IMR-90 (cell line): Measurements from ENCODE around the gene FXR2. TPM values are rescaled to one million over a fixed set of nuclear protein-coding genes. Genes with fewer than 3 reads are reported as not detected.

Source experiments
- ATAC-seq: fragments of 200-7000 bp; cut with Tn5 transposase; 2 replicates; pipeline ENCODE4 v1.9.1; 2020; ENCODE audit warnings: low read depth, mild to moderate bottlenecking, moderate library complexity
- BruUV-seq: library from RNA; stranded (reverse); fragments of 400-500 nt; replicated peaks from 2 replicates; lab custom pipeline; 2021; lab: Mats Ljungman, UMichigan
- CTCF ChIA-PET: fragments of 300-600 bp; formaldehyde crosslinking; extraction: SDS; loops from one replicate; lab custom pipeline; 2021; ENCODE audit warnings: antibody characterized with exemption; lab: Yijun Ruan, JAX
- POLR2A ChIA-PET: fragments of 300-600 bp; sonication (Branson Sonifier 250); formaldehyde crosslinking; loops from one replicate; lab custom pipeline; 2022; ENCODE audit warnings: antibody characterized with exemption; ENCODE audit not compliant: unreplicated experiment; lab: Charles Lee
- DNase-seq: peaks from one replicate; pipeline ENCODE4 v3.0.0; 2013
- H2AFZ ChIP-seq: replicated peaks from 2 replicates; pipeline ENCODE3; 2013; ENCODE audit warnings: low read length, mild to moderate bottlenecking; ENCODE audit not compliant: poor library complexity
- H2AK5ac ChIP-seq: 2 replicates; pipeline ENCODE4 v1.6.1; 2013; ENCODE audit warnings: low read depth, low read length, inconsistent platforms
- H2AK9ac ChIP-seq: replicated peaks from 2 replicates; pipeline ENCODE3; 2013; ENCODE audit warnings: mild to moderate bottlenecking, low read depth, low read length, moderate library complexity; ENCODE audit not compliant: poor library complexity
- H2BK120ac ChIP-seq: 2 replicates; pipeline ENCODE4 v1.6.1; 2013; ENCODE audit warnings: low read depth, low read length, inconsistent platforms
- H2BK15ac ChIP-seq: 3 replicates; pipeline ENCODE4 v1.6.1; 2013; ENCODE audit warnings: low read depth, low read length, inconsistent platforms
- H2BK20ac ChIP-seq: 2 replicates; pipeline ENCODE4 v1.6.1; 2013; ENCODE audit warnings: low read depth, mild to moderate bottlenecking, inconsistent platforms, low read length, moderate library complexity
- H2BK5ac ChIP-seq: 2 replicates; pipeline ENCODE4 v1.6.1; 2013; ENCODE audit warnings: mild to moderate bottlenecking, low read depth, low read length, inconsistent platforms; ENCODE audit not compliant: poor library complexity, severe bottlenecking
- H3K14ac ChIP-seq: replicated peaks from 2 replicates; pipeline ENCODE4 v1.6.1; 2013; ENCODE audit warnings: low read depth, low read length, inconsistent platforms
- H3K18ac ChIP-seq: 2 replicates; pipeline ENCODE4 v1.6.1; 2013; ENCODE audit warnings: low read depth, low read length, control low read depth
- H3K23ac ChIP-seq: 2 replicates; pipeline ENCODE4 v1.6.1; 2013; ENCODE audit warnings: low read depth, low read length, inconsistent platforms
- H3K27ac ChIP-seq: 2 replicates; pipeline ENCODE4 v1.5.1; 2013; ENCODE audit warnings: mild to moderate bottlenecking, control low read depth, low read length; ENCODE audit not compliant: insufficient read depth
- H3K27me3 ChIP-seq: 2 replicates; pipeline ENCODE4 v1.6.1; 2013; ENCODE audit warnings: low read length; ENCODE audit not compliant: control insufficient read depth, insufficient read depth
- H3K36me3 ChIP-seq: 2 replicates; pipeline ENCODE4 v1.6.1; 2013; ENCODE audit warnings: low read length, mixed read lengths; ENCODE audit not compliant: control insufficient read depth, insufficient read depth
- H3K4ac ChIP-seq: 2 replicates; pipeline ENCODE4 v1.6.1; 2013; ENCODE audit warnings: low read depth, low read length, inconsistent platforms
- H3K4me1 ChIP-seq: 2 replicates; pipeline ENCODE4 v1.6.1; 2013; ENCODE audit warnings: low read length, mixed read lengths; ENCODE audit not compliant: control insufficient read depth, insufficient read depth
- H3K4me2 ChIP-seq: 2 replicates; pipeline ENCODE4 v1.6.1; 2013; ENCODE audit warnings: low read depth, mild to moderate bottlenecking, control low read depth, low read length, moderate library complexity
- H3K4me3 ChIP-seq: 2 replicates; pipeline ENCODE4 v1.5.1; 2013; ENCODE audit warnings: low read depth, mild to moderate bottlenecking, control low read depth, low read length, moderate library complexity; ENCODE audit not compliant: insufficient read depth
- H3K56ac ChIP-seq: 2 replicates; pipeline ENCODE4 v1.6.1; 2013; ENCODE audit warnings: low read length, inconsistent platforms; ENCODE audit not compliant: insufficient read depth; ENCODE audit errors: extremely low read depth
- H3K79me1 ChIP-seq, 2 experiments: 2 replicates each; pipeline ENCODE4 v1.6.1; 2013; ENCODE audit warnings: low read length in 2 of 2, inconsistent platforms in 1 of 2, low read depth in 1 of 2
- H3K9ac ChIP-seq: 2 replicates; pipeline ENCODE4 v1.6.1; 2013; ENCODE audit warnings: low read depth, low read length, control low read depth
- H3K9me1 ChIP-seq: 2 replicates; pipeline ENCODE4 v1.6.1; 2013; ENCODE audit warnings: low read length, inconsistent platforms; ENCODE audit not compliant: insufficient read depth
- H3K9me3 ChIP-seq: 2 replicates; pipeline ENCODE4 v1.6.1; 2013; ENCODE audit warnings: low read length; ENCODE audit not compliant: control insufficient read depth, insufficient read depth
- H4K20me1 ChIP-seq: 2 replicates; pipeline ENCODE4 v1.6.1; 2013; ENCODE audit warnings: low read length, inconsistent platforms; ENCODE audit not compliant: insufficient read depth
- H4K5ac ChIP-seq: 2 replicates; pipeline ENCODE4 v1.6.1; 2013; ENCODE audit warnings: mild to moderate bottlenecking, low read depth, low read length, control low read depth
- H4K8ac ChIP-seq, 2 experiments: 2 replicates each; pipeline ENCODE4 v1.6.1; 2013; ENCODE audit warnings: low read depth in 2 of 2, low read length in 2 of 2, control low read depth in 1 of 2, inconsistent platforms in 1 of 2
- H4K91ac ChIP-seq: 2 replicates; pipeline ENCODE4 v1.6.1; 2013; ENCODE audit warnings: low read depth, low read length, inconsistent platforms; ENCODE audit not compliant: insufficient read depth
- MAZ ChIP-seq: IDR thresholded peaks from 2 replicates; pipeline ENCODE4 v1.6.1; 2012; ENCODE audit warnings: low read depth, mild to moderate bottlenecking, low read length, improper control_type of control experiment, moderate library complexity, borderline replicate concordance
- POLR2A ChIP-seq: IDR thresholded peaks from 2 replicates; pipeline ENCODE4 v1.6.1; 2012; ENCODE audit warnings: mild to moderate bottlenecking, low read depth, low read length
- RAD21 ChIP-seq: IDR thresholded peaks from 2 replicates; pipeline ENCODE4 v1.6.1; 2012; ENCODE audit warnings: low read length, improper control_type of control experiment
- WGBS, 2 experiments: methylation state at CpG; one replicate each; pipeline versions ENCODE4 v1.1.5 to v1.1.7; 2013; ENCODE audit warnings: missing lambda C conversion rate in 2 of 2; ENCODE audit not compliant: insufficient read length in 1 of 2; ENCODE audit errors: extremely low coverage in 2 of 2; 5-methylcytosine and 5-hydroxymethylcytosine counted together
- dilution Hi-C: fragments of 300-500 bp; cut with HindIII; formaldehyde crosslinking; loops from one replicate; pipeline ENCODE4 v1.14.3; 2018; ENCODE audit warnings: low sequenced_read_pairs; ENCODE audit not compliant: unreplicated experiment
- in situ Hi-C: fragments of 300-500 bp; cut with MboI; formaldehyde crosslinking; loops from 3 replicates; pipeline ENCODE4 v1.14.3; 2019; ENCODE audit warnings: low sequenced_read_pairs, inconsistent platforms, mixed read lengths
- intact Hi-C: fragments of 100-400 bp; cut with micrococcal nuclease; formaldehyde crosslinking; loops from 2 replicates; pipeline ENCODE4 v1.10.0; 2022
- polyA plus RNA-seq, 3 experiments: library from polyadenylated mRNA; depleted of rRNA; stranded (reverse); fragments of >200 nt; gene quantifications; 2 replicates each; pipeline ENCODE4 v1.2.3, GENCODE V29; 2012; ENCODE audit warnings: low replicate concordance in 1 of 3
- total RNA-seq: library from RNA; depleted of rRNA; stranded (reverse); fragments of >200 nt; gene quantifications from 2 replicates; pipeline ENCODE4 v1.2.3, GENCODE V29; 2012

FXR2 gene
- total and polyA plus RNA-seq, 2 of the 4 experiments (the other 2 are of a cell fraction) = 39.1 to 55.9 TPM

- ATAC-seq (no peak), DNase-seq (no peak)
- dilution Hi-C loops = no loop called here
- no peak overlapping the region for H2AK5ac ChIP-seq
- POLR2A ChIA-PET = interaction anchor here (0.5 kb wide), 1 partner anchor 46 kb away, joined by 3 read pairs; no protein-coding TSS in a partner anchor
- H4K8ac ChIP-seq = no peak overlapping the region
- H3K14ac ChIP-seq = no peak overlapping the region
- in situ Hi-C loops = no loop called here
- H3K9me1 ChIP-seq = no peaks in the 10 kb centered on the region
- CTCF ChIA-PET = no interaction called here
- H3K4me2 ChIP-seq = no peak overlapping the region
- H3K18ac ChIP-seq = no peak overlapping the region
- no peaks in the 10 kb centered on the region for H3K36me3 ChIP-seq
- no peaks in the 10 kb centered on the region for H3K79me1 ChIP-seq
- H3K9ac ChIP-seq = no peak overlapping the region
- no peak overlapping the region for H3K56ac ChIP-seq
- H3K23ac ChIP-seq = no peak overlapping the region
- H3K27me3 ChIP-seq = peaks cover 7% of the 10 kb centered on the region
- intact Hi-C loops = no loop called here
- H2BK120ac ChIP-seq = no peak overlapping the region
- no peak overlapping the region for H3K4me3 ChIP-seq
- TF ChIP-seq RAD21 (no peak), MAZ (no peak), POLR2A (no peak)
- no peak overlapping the region for H3K4ac ChIP-seq
- no peaks in the 10 kb centered on the region for H3K9me3 ChIP-seq
- no peak overlapping the region for H2BK15ac ChIP-seq
- H4K20me1 ChIP-seq = no peaks in the 10 kb centered on the region
- 69% methylated on average over 4 of the region's 5 CpGs; no CpG with 5 or more reads in 1 of the 2 experiments for WGBS, 2 experiments
- H4K91ac ChIP-seq = no peak overlapping the region
- H2BK5ac ChIP-seq = no peak overlapping the region
- no peaks in the 10 kb centered on the region for H3K4me1 ChIP-seq
- H2AFZ ChIP-seq = peak overlapping the region; percentile 32
- no TSS peak for BruUV-seq
- no peak overlapping the region for H2BK20ac ChIP-seq
- no peak overlapping the region for H4K5ac ChIP-seq
- H2AK9ac ChIP-seq = no peak overlapping the region
- no peak overlapping the region for H3K27ac ChIP-seq
Measured at GRCh38 chr17:7636163-7636562, 21.5 kb upstream of the FXR2 start.
